Skeletal muscle cell (primary cell): Measurements from ENCODE around the gene KLRC4.
"Not testable (repeated sequence)": the region's sequence is repeated elsewhere in the genome, so short reads cannot be mapped to it uniquely, and the experiment has no call there.

Source experiments
- DNase-seq: peaks from one replicate; pipeline ENCODE4 v3.0.0-alpha.2; 2010; ENCODE audit warnings: low read depth
- H3K4me3 ChIP-seq: 2 replicates; pipeline ENCODE4 v1.5.1; 2011; ENCODE audit warnings: low read depth, mild to moderate bottlenecking, control low read depth, low read length, moderate library complexity

KLRC4 gene

GRCh38 chr12:10404798-10405197, 4.8 kb downstream of the KLRC4 start:
- DNase-seq = no peak
- no peak overlapping the region for H3K4me3 ChIP-seq

- DNase-seq = no peak
- H3K4me3 ChIP-seq = no peak overlapping the region
These were observed 8.7 kb downstream of the KLRC4 start for GRCh38 chr12:10400829-10401228.

- DNase-seq = no peak
- no peak overlapping the region for H3K4me3 ChIP-seq
These were observed 11.4 kb downstream of the KLRC4 start for GRCh38 chr12:10398168-10398567.

GRCh38 chr12:10397296-10397695, 12.3 kb downstream of the KLRC4 start:
- no peak for DNase-seq
- H3K4me3 ChIP-seq = no peak overlapping the region

GRCh38 chr12:10396176-10396575, 13.4 kb downstream of the KLRC4 start:
- not testable (repeated sequence) for H3K4me3 ChIP-seq, DNase-seq

- peak; percentile 41 for DNase-seq
- H3K4me3 ChIP-seq = no peak overlapping the region
These were observed 14.1 kb downstream of the KLRC4 start for GRCh38 chr12:10395390-10395998.

- DNase-seq = not testable (repeated sequence)
These were observed 14.9 kb downstream of the KLRC4 start for GRCh38 chr12:10394531-10395152.

GRCh38 chr12:10393291-10393690, 16.3 kb downstream of the KLRC4 start:
- H3K4me3 ChIP-seq = no peak overlapping the region
- DNase-seq = no peak

More at GRCh38 chr12:10394531-10395152, 14.9 kb downstream of the KLRC4 start:
- H3K4me3 ChIP-seq = not testable (repeated sequence)

GRCh38 chr12:10392394-10392930, 17.1 kb downstream of the KLRC4 start:
- peak; percentile 88 for DNase-seq
- no peak overlapping the region for H3K4me3 ChIP-seq

- DNase-seq, H3K4me3 ChIP-seq: not testable (repeated sequence)
These were observed 18.6 kb downstream of the KLRC4 start for GRCh38 chr12:10390991-10391390.

GRCh38 chr12:10389904-10390303, 19.7 kb downstream of the KLRC4 start, which contains the start of gene KLRK1:
Gene KLRK1 (minus strand): TSS chr12:10390041. CDS start chr12:10388810, 1,231 bp downstream.
- no peak within 1 kb of the TSS for H3K4me3 ChIP-seq
- DNase-seq = no peak

- H3K4me3 ChIP-seq = no peak overlapping the region
- DNase-seq = no peak
These were observed 20.7 kb downstream of the KLRC4 start for GRCh38 chr12:10388624-10389413.

GRCh38 chr12:10387498-10387897, 22.1 kb downstream of the KLRC4 start:
- not testable (repeated sequence) for H3K4me3 ChIP-seq, DNase-seq

- H3K4me3 ChIP-seq = no peak overlapping the region
These were observed 22.7 kb downstream of the KLRC4 start for GRCh38 chr12:10386857-10387256.

GRCh38 chr12:10385166-10385613, 24.4 kb downstream of the KLRC4 start:
- no peak overlapping the region for H3K4me3 ChIP-seq
- DNase-seq = peak; percentile 89

More at GRCh38 chr12:10386857-10387256, 22.7 kb downstream of the KLRC4 start:
- DNase-seq = no peak

GRCh38 chr12:10384191-10384590, 25.4 kb downstream of the KLRC4 start:
- H3K4me3 ChIP-seq = no peak overlapping the region
- no peak for DNase-seq

GRCh38 chr12:10381928-10382628, 27.5 kb downstream of the KLRC4 start:
- no peak overlapping the region for H3K4me3 ChIP-seq

GRCh38 chr12:10378737-10379136, 30.8 kb downstream of the KLRC4 start:
- not testable (repeated sequence) for DNase-seq

More at GRCh38 chr12:10381928-10382628, 27.5 kb downstream of the KLRC4 start:
- DNase-seq = no peak

GRCh38 chr12:10374624-10375018, 34.9 kb downstream of the KLRC4 start:
- H3K4me3 ChIP-seq = no peak overlapping the region
- DNase-seq = no peak

More at GRCh38 chr12:10378737-10379136, 30.8 kb downstream of the KLRC4 start:
- not testable (repeated sequence) for H3K4me3 ChIP-seq
